Right lobe of liver (tissue), 4 donors: ENCODE results near the gene ADAM17.

Experiments
- CTCF ChIP-seq, 4 donors: fragments of 200-600 bp in 3 of 4; fragments of 450-650 bp in 1 of 4; IDR thresholded peaks; one replicate each; pipeline versions ENCODE4 v1.5.1 to v1.8.0; 2016 to 2022; ENCODE audit warnings: antibody characterized with exemption in 4 of 4, mild to moderate bottlenecking in 2 of 4
- POLR2A ChIP-seq: fragments of 450-650 bp; IDR thresholded peaks from one replicate; pipeline ENCODE4 v1.6.1; 2017; ENCODE audit warnings: antibody characterized with exemption, mild to moderate bottlenecking
- donor health status: DM: no; HTN: no; CAD: no.
- donor health status: DM: no; HTN: no; CAD: no.
- donor health status: DM: no; HTN: yes; CAD: no.

- TF ChIP-seq CTCF (IDR thresholded peaks at IDR 0.05): no peak
- TF ChIP-seq POLR2A: no peak
Measured at GRCh38 chr2:9466147-9466683, 89.4 kb downstream of the ADAM17 start.
